Astrocyte (in vitro differentiated cells and primary cell): ENCODE results near the gene SAMD14. TPM values are rescaled to one million over a fixed set of nuclear protein-coding genes. Genes with fewer than 3 reads are reported as not detected.

Source experiments
- DNase-seq: peaks from one replicate; pipeline ENCODE4 v3.0.0-alpha.2; 2010; ENCODE audit warnings: low read depth
- FAIRE-seq: peaks from 2 replicates; lab custom pipeline; 2011; peaks lifted over from hg19 to GRCh38; lab: Jason Lieb, UNC
- H2AFZ ChIP-seq: 2 replicates; pipeline ENCODE4 v1.6.0; 2012; ENCODE audit warnings: low read depth, low read length, inconsistent platforms
- H3K27ac ChIP-seq: 2 replicates; pipeline ENCODE4 v1.5.1; 2011; ENCODE audit warnings: low read depth, low read length, inconsistent platforms
- H3K27me3 ChIP-seq: 2 replicates; pipeline ENCODE4 v1.6.0; 2011; ENCODE audit warnings: low read length, inconsistent platforms; ENCODE audit not compliant: insufficient read depth
- H3K36me3 ChIP-seq: 2 replicates; pipeline ENCODE4 v1.5.1; 2011; ENCODE audit warnings: low read length, inconsistent platforms; ENCODE audit not compliant: insufficient read depth
- H3K4me1 ChIP-seq: 2 replicates; pipeline ENCODE4 v1.5.1; 2011; ENCODE audit warnings: low read length, inconsistent platforms; ENCODE audit not compliant: insufficient read depth
- H3K4me2 ChIP-seq: 2 replicates; pipeline ENCODE4 v1.6.0; 2012; ENCODE audit warnings: low read length, inconsistent platforms
- H3K4me3 ChIP-seq: 2 replicates; pipeline ENCODE4 v1.5.1; 2011; ENCODE audit warnings: low read depth, mild to moderate bottlenecking, low read length, inconsistent platforms; ENCODE audit not compliant: insufficient read depth
- H3K79me2 ChIP-seq: 2 replicates; pipeline ENCODE4 v1.6.0; 2012; ENCODE audit warnings: mild to moderate bottlenecking, low read length, inconsistent platforms; ENCODE audit not compliant: insufficient read depth
- H3K9ac ChIP-seq: 2 replicates; pipeline ENCODE4 v1.6.0; 2012; ENCODE audit warnings: mild to moderate bottlenecking, low read length, inconsistent platforms
- H3K9me3 ChIP-seq: 2 replicates; pipeline ENCODE4 v1.5.1; 2012; ENCODE audit warnings: low read depth, mild to moderate bottlenecking, low read length, inconsistent platforms; ENCODE audit not compliant: insufficient read depth
- H4K20me1 ChIP-seq: 2 replicates; pipeline ENCODE4 v1.6.0; 2012; ENCODE audit warnings: low read length, inconsistent platforms; ENCODE audit not compliant: insufficient read depth
- H3K27ac Mint-ChIP-seq: one replicate; pipeline ENCODE4 v1.8.0; 2021; ENCODE audit warnings: mild to moderate bottlenecking, mixed read lengths; ENCODE audit not compliant: unreplicated experiment
- H3K27me3 Mint-ChIP-seq: one replicate; pipeline ENCODE4 v1.8.0; 2021; ENCODE audit warnings: low read depth, mixed read lengths; ENCODE audit not compliant: unreplicated experiment
- H3K36me3 Mint-ChIP-seq: one replicate; pipeline ENCODE4 v1.8.0; 2021; ENCODE audit warnings: low read depth, mixed read lengths; ENCODE audit not compliant: unreplicated experiment
- H3K4me1 Mint-ChIP-seq: one replicate; pipeline ENCODE4 v1.8.0; 2021; ENCODE audit warnings: low read depth, mixed read lengths; ENCODE audit not compliant: unreplicated experiment
- H3K4me3 Mint-ChIP-seq: one replicate; pipeline ENCODE4 v1.8.0; 2021; ENCODE audit warnings: mild to moderate bottlenecking, moderate library complexity, mixed read lengths; ENCODE audit not compliant: unreplicated experiment
- H3K9me3 Mint-ChIP-seq: one replicate; pipeline ENCODE4 v1.8.0; 2021; ENCODE audit warnings: mild to moderate bottlenecking, mixed read lengths; ENCODE audit not compliant: unreplicated experiment
- EZH2 ChIP-seq: IDR thresholded peaks from 2 replicates; pipeline ENCODE4 v1.6.1; 2012; ENCODE audit warnings: mild to moderate bottlenecking, low read length, inconsistent platforms; ENCODE audit not compliant: insufficient read depth
- total RNA-seq: library from RNA; stranded (reverse); gene quantifications from 2 replicates; pipeline ENCODE4 v1.2.1, GENCODE V29; 2021
- TF ChIP-seq, protein P1 (sequence below): IDR thresholded peaks from 2 replicates; pipeline ENCODE4 v1.5.1; 2011; ENCODE audit warnings: low read depth, mild to moderate bottlenecking, inconsistent platforms, low read length, moderate library complexity; ENCODE audit not compliant: insufficient read depth

Gene SAMD14
- total RNA-seq, 1 donor from 2014 or later, result 10.8 TPM

DNA sequence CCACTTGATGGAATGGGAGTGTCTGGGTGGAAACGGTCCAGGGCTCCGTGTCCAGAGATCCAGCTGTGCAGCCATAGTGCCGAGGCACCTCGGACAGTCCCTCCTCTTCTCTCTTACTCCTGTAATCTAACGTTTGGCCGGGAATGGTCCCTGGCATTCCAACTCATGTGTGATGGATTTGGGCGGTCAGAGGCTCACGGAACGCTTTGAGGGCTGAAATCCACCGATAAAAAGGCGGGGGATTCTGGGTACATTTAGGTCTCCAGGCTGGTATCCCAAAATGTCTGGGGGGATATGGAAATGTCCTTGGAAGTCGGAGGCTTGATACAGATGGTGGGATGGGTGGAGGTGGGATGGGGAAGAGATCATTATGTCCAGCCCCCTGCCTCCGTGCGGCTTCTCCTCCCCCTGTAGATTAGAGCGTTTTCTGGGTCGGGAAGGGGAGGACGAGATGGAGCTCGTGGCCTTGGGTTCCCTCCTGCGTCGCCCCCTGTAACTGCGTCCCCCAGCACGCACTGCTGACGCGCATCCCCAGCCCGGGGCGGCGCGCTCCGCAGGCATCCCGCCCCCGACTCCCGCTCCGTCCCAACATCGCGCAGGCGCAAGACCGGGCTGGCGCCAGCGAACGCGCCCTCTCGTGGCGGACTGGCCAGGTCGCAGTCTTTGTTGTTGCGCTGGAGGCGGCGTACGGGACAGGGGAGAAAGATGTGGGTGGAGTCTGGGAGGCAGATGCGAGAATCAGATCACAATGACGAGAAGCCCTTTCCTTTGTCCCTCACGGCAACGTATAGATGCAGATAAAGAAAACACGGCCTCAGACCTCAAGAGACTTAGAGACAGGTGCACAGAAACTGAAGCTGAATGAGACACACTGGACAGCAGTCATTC is 31.3 kb upstream of the SAMD14 start:
- DNase-seq, result peak; percentile 65

DNA sequence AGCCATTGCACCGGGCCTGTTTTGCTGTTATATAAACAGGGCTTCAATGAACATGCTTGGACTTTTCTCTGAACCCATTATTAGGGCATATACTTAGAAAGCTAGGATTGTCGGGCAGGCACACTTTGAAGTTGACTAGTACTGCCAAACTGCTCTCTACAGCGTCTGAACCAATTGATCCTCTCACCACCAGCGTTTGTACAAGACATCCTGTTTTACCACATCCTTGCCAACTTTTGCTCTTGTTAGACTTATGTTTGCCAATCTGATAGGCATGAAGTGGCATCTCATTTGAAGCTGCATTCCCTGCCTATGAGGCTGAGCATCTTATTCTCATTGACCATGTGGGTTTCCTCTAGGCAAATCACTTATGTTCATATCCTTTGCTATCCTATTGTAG is 27.9 kb upstream of the SAMD14 start:
- peaks cover 12% of the 10 kb centered on the region for H3K4me1 ChIP-seq
- H3K9ac ChIP-seq, result no peak overlapping the region
- no peak overlapping the region for H2AFZ ChIP-seq

More for the DNA sequence above, 31.3 kb upstream of the SAMD14 start:
- Histone ChIP-seq H4K20me1 (no peaks in the 10 kb centered on the region), H3K27me3 (no peaks in the 10 kb centered on the region), H3K27ac (peak overlapping the region; percentile 10), H2AFZ (peak overlapping the region; percentile 88), H3K4me1 (peaks cover 8% of the 10 kb centered on the region), H3K4me3 (peak overlapping the region; percentile 69), H3K9ac (peak overlapping the region; percentile 72), H3K9me3 (no peaks in the 10 kb centered on the region), H3K36me3 (no peaks in the 10 kb centered on the region), H3K79me2 (no peaks in the 10 kb centered on the region), H3K4me2 (peak overlapping the region; percentile 90)
- peak overlapping the region; percentile 85 for H3K4me3 Mint-ChIP-seq
- peaks cover 5% of the 10 kb centered on the region for H3K27me3 Mint-ChIP-seq
- no peaks in the 10 kb centered on the region for H3K36me3 Mint-ChIP-seq
- FAIRE-seq, result no peak
- peaks cover 3% of the 10 kb centered on the region for H3K9me3 Mint-ChIP-seq
- no peak for TF ChIP-seq EZH2
- TF ChIP-seq, protein P1, sequence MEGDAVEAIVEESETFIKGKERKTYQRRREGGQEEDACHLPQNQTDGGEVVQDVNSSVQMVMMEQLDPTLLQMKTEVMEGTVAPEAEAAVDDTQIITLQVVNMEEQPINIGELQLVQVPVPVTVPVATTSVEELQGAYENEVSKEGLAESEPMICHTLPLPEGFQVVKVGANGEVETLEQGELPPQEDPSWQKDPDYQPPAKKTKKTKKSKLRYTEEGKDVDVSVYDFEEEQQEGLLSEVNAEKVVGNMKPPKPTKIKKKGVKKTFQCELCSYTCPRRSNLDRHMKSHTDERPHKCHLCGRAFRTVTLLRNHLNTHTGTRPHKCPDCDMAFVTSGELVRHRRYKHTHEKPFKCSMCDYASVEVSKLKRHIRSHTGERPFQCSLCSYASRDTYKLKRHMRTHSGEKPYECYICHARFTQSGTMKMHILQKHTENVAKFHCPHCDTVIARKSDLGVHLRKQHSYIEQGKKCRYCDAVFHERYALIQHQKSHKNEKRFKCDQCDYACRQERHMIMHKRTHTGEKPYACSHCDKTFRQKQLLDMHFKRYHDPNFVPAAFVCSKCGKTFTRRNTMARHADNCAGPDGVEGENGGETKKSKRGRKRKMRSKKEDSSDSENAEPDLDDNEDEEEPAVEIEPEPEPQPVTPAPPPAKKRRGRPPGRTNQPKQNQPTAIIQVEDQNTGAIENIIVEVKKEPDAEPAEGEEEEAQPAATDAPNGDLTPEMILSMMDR, result peak; percentile 77
- H3K4me1 Mint-ChIP-seq, result no peaks in the 10 kb centered on the region
- peak overlapping the region; percentile 63 for H3K27ac Mint-ChIP-seq

More for the DNA sequence above, 27.9 kb upstream of the SAMD14 start:
- no peaks in the 10 kb centered on the region for H3K79me2 ChIP-seq
- H3K9me3 ChIP-seq, result no peaks in the 10 kb centered on the region
- H3K27ac Mint-ChIP-seq, result no peak overlapping the region
- no peaks in the 10 kb centered on the region for H3K36me3 ChIP-seq
- H3K27me3 Mint-ChIP-seq, result no peaks in the 10 kb centered on the region
- no peak overlapping the region for H3K4me2 ChIP-seq
- no peak for FAIRE-seq
- H3K4me3 ChIP-seq, result no peak overlapping the region
- H3K4me1 Mint-ChIP-seq, result no peaks in the 10 kb centered on the region
- no peak overlapping the region for H3K27ac ChIP-seq
- no peaks in the 10 kb centered on the region for H3K36me3 Mint-ChIP-seq
- no peaks in the 10 kb centered on the region for H3K27me3 ChIP-seq
- no peaks in the 10 kb centered on the region for H3K9me3 Mint-ChIP-seq
- H3K4me3 Mint-ChIP-seq, result no peak overlapping the region
- DNase-seq, result no peak
- no peaks in the 10 kb centered on the region for H4K20me1 ChIP-seq
- TF ChIP-seq EZH2, result no peak
- TF ChIP-seq, protein P1, result no peak
